ENCODE data around the gene WARS2.

WARS2 gene

GRCh38 chr1:118997225-118997624, 143.2 kb downstream of the WARS2 start:
- TF ChIP-seq, protein P1, sequence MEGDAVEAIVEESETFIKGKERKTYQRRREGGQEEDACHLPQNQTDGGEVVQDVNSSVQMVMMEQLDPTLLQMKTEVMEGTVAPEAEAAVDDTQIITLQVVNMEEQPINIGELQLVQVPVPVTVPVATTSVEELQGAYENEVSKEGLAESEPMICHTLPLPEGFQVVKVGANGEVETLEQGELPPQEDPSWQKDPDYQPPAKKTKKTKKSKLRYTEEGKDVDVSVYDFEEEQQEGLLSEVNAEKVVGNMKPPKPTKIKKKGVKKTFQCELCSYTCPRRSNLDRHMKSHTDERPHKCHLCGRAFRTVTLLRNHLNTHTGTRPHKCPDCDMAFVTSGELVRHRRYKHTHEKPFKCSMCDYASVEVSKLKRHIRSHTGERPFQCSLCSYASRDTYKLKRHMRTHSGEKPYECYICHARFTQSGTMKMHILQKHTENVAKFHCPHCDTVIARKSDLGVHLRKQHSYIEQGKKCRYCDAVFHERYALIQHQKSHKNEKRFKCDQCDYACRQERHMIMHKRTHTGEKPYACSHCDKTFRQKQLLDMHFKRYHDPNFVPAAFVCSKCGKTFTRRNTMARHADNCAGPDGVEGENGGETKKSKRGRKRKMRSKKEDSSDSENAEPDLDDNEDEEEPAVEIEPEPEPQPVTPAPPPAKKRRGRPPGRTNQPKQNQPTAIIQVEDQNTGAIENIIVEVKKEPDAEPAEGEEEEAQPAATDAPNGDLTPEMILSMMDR (IDR thresholded peaks at IDR 0.05; ENCODE audit: low read depth, low read length, missing control alignments), result no peak
- DNase-seq (ENCODE audit: low read depth), result no peak
- no peak overlapping the region for H3K4me3 ChIP-seq (ENCODE audit: low read depth, low read length)

- no peak overlapping the region for H3K4me3 ChIP-seq (ENCODE audit: low read depth, low read length)
- TF ChIP-seq, protein P1 (IDR thresholded peaks at IDR 0.05; ENCODE audit: low read depth, low read length, missing control alignments), result no peak
- no peak for DNase-seq (ENCODE audit: low read depth)
Observed at GRCh38 chr1:118995312-118996016, 145.0 kb downstream of the WARS2 start.

DNA sequence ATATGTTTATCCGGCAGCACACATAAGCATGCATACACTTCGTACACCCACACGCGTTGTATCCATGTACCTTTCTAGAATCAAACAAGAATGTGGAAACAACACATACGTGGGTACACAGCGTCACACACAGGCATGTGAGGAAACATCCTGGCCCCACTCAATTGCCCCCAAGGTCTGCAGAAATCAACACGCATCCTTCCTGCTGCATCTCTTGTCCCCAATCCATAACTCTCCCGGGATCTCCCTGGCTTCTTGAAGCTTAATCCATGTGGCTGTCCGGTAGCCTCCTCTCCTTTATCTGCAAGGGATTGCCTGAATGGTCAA, 146.8 kb downstream of the WARS2 start:
- no peak overlapping the region for H3K4me3 ChIP-seq (ENCODE audit: low read depth, low read length)
- no peak for DNase-seq (ENCODE audit: low read depth)
- TF ChIP-seq, protein P1 (IDR thresholded peaks at IDR 0.05; ENCODE audit: low read depth, low read length, missing control alignments), result peak; percentile 10

- H3K4me3 ChIP-seq (ENCODE audit: low read depth, low read length), result no peak overlapping the region
- DNase-seq (ENCODE audit: low read depth), result no peak
- TF ChIP-seq, protein P1 (IDR thresholded peaks at IDR 0.05; ENCODE audit: low read depth, low read length, missing control alignments), result no peak
Observed at GRCh38 chr1:118992868-118993699, 147.4 kb downstream of the WARS2 start.

DNA sequence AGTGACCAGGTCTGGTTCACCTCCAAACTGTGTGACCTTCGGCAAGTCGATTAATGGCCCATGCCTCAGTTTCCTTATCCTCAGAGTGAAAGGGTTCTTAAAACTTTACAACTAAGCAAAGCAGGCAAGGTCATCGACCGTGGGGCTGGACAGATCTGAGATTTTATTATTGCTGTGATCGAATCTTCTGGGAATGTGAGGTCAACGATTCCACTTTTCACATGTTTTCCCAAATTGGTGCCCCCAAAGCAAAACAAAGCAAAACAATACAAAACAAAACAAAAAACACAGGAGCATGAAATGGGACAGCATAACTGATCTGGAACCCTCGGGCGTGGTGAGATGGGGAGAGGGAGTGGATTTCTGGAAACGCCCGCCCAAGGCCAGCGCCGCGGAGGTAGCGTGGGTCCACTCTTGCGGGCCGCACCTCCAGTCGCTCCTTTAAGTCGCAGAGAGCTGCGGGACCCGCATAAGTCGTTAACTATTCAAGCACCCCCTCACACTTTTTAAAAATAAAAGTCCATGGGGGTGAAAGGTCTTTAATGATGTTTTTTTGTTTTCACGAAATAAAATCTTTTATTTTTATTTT, 148.1 kb downstream of the WARS2 start:
- no peak for DNase-seq (ENCODE audit: low read depth)
- TF ChIP-seq, protein P1 (IDR thresholded peaks at IDR 0.05; ENCODE audit: low read depth, low read length, missing control alignments), result no peak
- H3K4me3 ChIP-seq (ENCODE audit: low read depth, low read length), result no peak overlapping the region

DNA sequence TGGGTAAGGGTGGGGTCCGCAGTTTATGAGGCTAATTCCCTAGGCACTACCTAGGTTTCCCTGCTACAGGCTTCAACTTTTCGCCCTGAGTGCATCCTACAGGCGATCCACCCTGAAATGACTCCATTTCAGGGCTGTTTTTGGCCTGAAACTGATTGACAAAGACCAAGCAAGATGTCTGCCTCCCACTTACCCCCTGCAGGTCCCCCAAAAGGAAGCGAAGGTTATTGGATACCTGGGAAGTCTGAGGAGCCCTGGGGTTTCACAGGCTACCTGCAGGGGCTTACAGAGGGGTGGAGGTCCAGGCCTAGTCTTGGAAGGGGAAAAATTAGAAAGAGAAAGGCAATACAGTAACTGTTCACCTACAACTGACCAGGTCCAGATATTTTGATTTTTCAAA, 149.0 kb downstream of the WARS2 start:
- DNase-seq (ENCODE audit: low read depth), result no peak
- TF ChIP-seq, protein P1 (IDR thresholded peaks at IDR 0.05; ENCODE audit: low read depth, low read length, missing control alignments), result no peak
- H3K4me3 ChIP-seq (ENCODE audit: low read depth, low read length), result no peak overlapping the region

Data from GM12864 (cell line).